ENCODE measurements around the gene DCST1. TPM values are rescaled to one million over a fixed set of nuclear protein-coding genes. Genes with fewer than 3 reads are reported as not detected.
A peak's percentile ranks its signal among the peaks of the same experiment; 100 is the strongest.

Gene DCST1
- total and polyA plus RNA-seq, 2 of the 13 experiments (the other 11 are each of a cell fraction or from before 2014, with no cell fraction given): 0.04 TPM; not detected in 1

GRCh38 chr1:155002464-155003226 lies 31.0 kb upstream of the DCST1 start, which contains the start of gene ZBTB7B (continued):
- TF ChIP-seq POGK (CRISPR knock-in tag; conservative IDR thresholded peaks at IDR 0.05) (no peak), DBP (CRISPR knock-in tag; IDR thresholded peaks at IDR 0.05; ENCODE audit: not compliant biosample characterization) (no peak), ZNF546 (CRISPR knock-in tag; conservative IDR thresholded peaks at IDR 0.05) (no peak), TP53 (CRISPR knock-in tag; conservative IDR thresholded peaks at IDR 0.05) (no peak), NR2F6 (IDR thresholded peaks at IDR 0.05) (no peak), NR2F6 (CRISPR knock-in tag; IDR thresholded peaks at IDR 0.05) (no peak), ZFP36L2 (CRISPR knock-in tag; IDR thresholded peaks at IDR 0.05) (no peak), NBN (conservative IDR thresholded peaks at IDR 0.05) (no peak), ZBTB7A (CRISPR knock-in tag; IDR thresholded peaks at IDR 0.05) (0 out of 2 replicates have a peak, but pooled peaks have one; percentile 21), ZZZ3 (CRISPR knock-in tag; IDR thresholded peaks at IDR 0.05; ENCODE audit: borderline replicate concordance) (no peak), NR0B2 (CRISPR knock-in tag; IDR thresholded peaks at IDR 0.05) (no peak), MLLT10 (CRISPR knock-in tag; IDR thresholded peaks at IDR 0.05) (no peak), BRCA1 (CRISPR knock-in tag; IDR thresholded peaks at IDR 0.05) (no peak), ZNF335 (CRISPR knock-in tag; IDR thresholded peaks at IDR 0.05) (no peak), LCORL (IDR thresholded peaks at IDR 0.05) (no peak), LCORL (CRISPR knock-in tag; IDR thresholded peaks at IDR 0.05) (0 out of 2 replicates have a peak, but pooled peaks have one; percentile 0), PAF1 (CRISPR knock-in tag; IDR thresholded peaks at IDR 0.05) (no peak), MEF2D (CRISPR knock-in tag; IDR thresholded peaks at IDR 0.05) (no peak), ZNF503 (CRISPR knock-in tag; IDR thresholded peaks at IDR 0.05) (0 out of 2 replicates have a peak, but pooled peaks have one; percentile 4), ATF1 (CRISPR knock-in tag; IDR thresholded peaks at IDR 0.05) (no peak), ZNF589 (CRISPR knock-in tag; conservative IDR thresholded peaks at IDR 0.05) (no peak), U2AF1 (optimal IDR thresholded peaks at IDR 0.05; ENCODE audit: low read depth, low read length) (no peak), CC2D1A (CRISPR knock-in tag; IDR thresholded peaks at IDR 0.05) (no peak), ZFP36L1 (CRISPR knock-in tag; IDR thresholded peaks at IDR 0.05) (0 out of 2 replicates have a peak, but pooled peaks have one; percentile 17), MNT (IDR thresholded peaks at IDR 0.05) (no peak), EED (CRISPR knock-in tag; IDR thresholded peaks at IDR 0.05) (no peak), ZNF343 (CRISPR knock-in tag; IDR thresholded peaks at IDR 0.05) (no peak)
